HG02885 (cell line): Measurements from ENCODE around the gene NDUFS4.
"Not testable (repeated sequence)": the region's sequence is repeated elsewhere in the genome, so short reads cannot be mapped to it uniquely, and the experiment has no call there.

Experiments used
- ATAC-seq: cut with Tn5 transposase; IDR thresholded peaks from one replicate; pipeline ENCODE4 v1.9.1; 2021; ENCODE audit warnings: mild to moderate bottlenecking; ENCODE audit not compliant: unreplicated experiment, poor library complexity

NDUFS4 gene

GRCh38 chr5:53571403-53571802 lies 11.0 kb downstream of the NDUFS4 start:
- no peak for ATAC-seq

GRCh38 chr5:53575101-53575500 lies 14.7 kb downstream of the NDUFS4 start:
- ATAC-seq: no peak

- ATAC-seq: no peak
Measured at GRCh38 chr5:53575831-53576230, 15.4 kb downstream of the NDUFS4 start.

GRCh38 chr5:53576674-53577073 lies 16.2 kb downstream of the NDUFS4 start:
- no peak for ATAC-seq

GRCh38 chr5:53578854-53579253 lies 18.4 kb downstream of the NDUFS4 start:
- no peak for ATAC-seq

GRCh38 chr5:53580547-53580946 lies 20.1 kb downstream of the NDUFS4 start:
- no peak for ATAC-seq

- ATAC-seq: no peak
Measured at GRCh38 chr5:53582225-53582624, 21.8 kb downstream of the NDUFS4 start.

GRCh38 chr5:53590759-53591158 lies 30.3 kb downstream of the NDUFS4 start:
- no peak for ATAC-seq

- ATAC-seq: no peak
Measured at GRCh38 chr5:53594419-53594818, 34.0 kb downstream of the NDUFS4 start.

- ATAC-seq: no peak
Measured at GRCh38 chr5:53597894-53598293, 37.5 kb downstream of the NDUFS4 start.

GRCh38 chr5:53601570-53601969 lies 41.1 kb downstream of the NDUFS4 start:
- ATAC-seq: no peak

- ATAC-seq: no peak
Measured at GRCh38 chr5:53603009-53603687, 42.7 kb downstream of the NDUFS4 start.

GRCh38 chr5:53604309-53604708 lies 43.9 kb downstream of the NDUFS4 start:
- ATAC-seq: no peak

GRCh38 chr5:53607886-53608285 lies 47.4 kb downstream of the NDUFS4 start:
- no peak for ATAC-seq

GRCh38 chr5:53608897-53609296 lies 48.5 kb downstream of the NDUFS4 start:
- not testable (repeated sequence) for ATAC-seq

GRCh38 chr5:53613061-53613460 lies 52.6 kb downstream of the NDUFS4 start:
- ATAC-seq: no peak

GRCh38 chr5:53613536-53613935 lies 53.1 kb downstream of the NDUFS4 start:
- ATAC-seq: no peak

- no peak for ATAC-seq
Measured at GRCh38 chr5:53614376-53614885, 54.0 kb downstream of the NDUFS4 start.

- no peak for ATAC-seq
Measured at GRCh38 chr5:53616939-53617549, 56.6 kb downstream of the NDUFS4 start.

GRCh38 chr5:53631251-53631650 lies 70.8 kb downstream of the NDUFS4 start:
- ATAC-seq: no peak

- no peak for ATAC-seq
Measured at GRCh38 chr5:53642061-53642460, 81.6 kb downstream of the NDUFS4 start.

GRCh38 chr5:53643445-53643844 lies 83.0 kb downstream of the NDUFS4 start:
- ATAC-seq: no peak
